ENCODE measurements around the gene PTPRM. TPM values are rescaled to one million over a fixed set of nuclear protein-coding genes. Genes with fewer than 3 reads are reported as not detected.

Gene PTPRM
- total RNA-seq, 1 experiment from 2014 or later, result 45.6 TPM

GRCh38 chr18:8293184-8293583 is 726.1 kb downstream of the PTPRM start:
- Histone ChIP-seq H3K79me2 (ENCODE audit: low read length) (no peaks in the 10 kb centered on the region), H2AFZ (ENCODE audit: low read length) (no peak overlapping the region), H3K4me2 (ENCODE audit: low read length) (no peak overlapping the region), H3K9me2 (replicated peaks; ENCODE audit: low read length) (no peaks in the 10 kb centered on the region), H3K9me3 (ENCODE audit: low read length) (no peaks in the 10 kb centered on the region), H3K27ac (ENCODE audit: low read length) (no peak overlapping the region), H3K4me1 (ENCODE audit: insufficient read depth, low read length) (no peaks in the 10 kb centered on the region), H3K36me3 (ENCODE audit: low read depth, low read length) (no peaks in the 10 kb centered on the region), H3K9ac (ENCODE audit: low read length) (no peak overlapping the region), H4K20me1 (ENCODE audit: low read length) (no peaks in the 10 kb centered on the region), H3K4me3 (ENCODE audit: low read length) (no peak overlapping the region), H3K27me3 (ENCODE audit: low read length) (no peaks in the 10 kb centered on the region), H3F3A (ENCODE audit: low read length, unreplicated experiment) (no peaks in the 10 kb centered on the region)
- intact Hi-C loops (cut with micrococcal nuclease), result no loop called here
- POLR2A ChIA-PET (ENCODE audit: unreplicated experiment), result interaction anchor here (0.8 kb wide), 1 partner anchor 802 kb away, joined by 5 read pairs; no protein-coding TSS in a partner anchor
- BruUV-seq (replicated peaks), result no TSS peak
- DNase-seq, result no peak
- CTCF ChIA-PET, result no interaction called here
- no peak for ATAC-seq
- TF ChIP-seq EZH2phosphoT487 (IDR thresholded peaks at IDR 0.05; ENCODE audit: borderline replicate concordance, low read length) (no peak), CTCF (conservative IDR thresholded peaks at IDR 0.05; ENCODE audit: low read depth, low read length) (no peak), EZH2 (IDR thresholded peaks at IDR 0.05; ENCODE audit: low read length, unreplicated experiment) (no peak)

GRCh38 chr18:8296886-8297616 is 729.9 kb downstream of the PTPRM start:
- Histone ChIP-seq H3K4me2 (ENCODE audit: low read length) (no peak overlapping the region), H3F3A (ENCODE audit: low read length, unreplicated experiment) (no peaks in the 10 kb centered on the region), H2AFZ (ENCODE audit: low read length) (no peak overlapping the region), H4K20me1 (ENCODE audit: low read length) (no peaks in the 10 kb centered on the region), H3K9me3 (ENCODE audit: low read length) (no peaks in the 10 kb centered on the region), H3K4me1 (ENCODE audit: insufficient read depth, low read length) (peaks cover 14% of the 10 kb centered on the region), H3K27ac (ENCODE audit: low read length) (no peak overlapping the region), H3K9me2 (replicated peaks; ENCODE audit: low read length) (no peaks in the 10 kb centered on the region), H3K36me3 (ENCODE audit: low read depth, low read length) (no peaks in the 10 kb centered on the region), H3K27me3 (ENCODE audit: low read length) (no peaks in the 10 kb centered on the region), H3K79me2 (ENCODE audit: low read length) (no peaks in the 10 kb centered on the region), H3K4me3 (ENCODE audit: low read length) (no peak overlapping the region), H3K9ac (ENCODE audit: low read length) (no peak overlapping the region)
- intact Hi-C loops (cut with micrococcal nuclease), result no loop called here
- CTCF ChIA-PET, result no interaction called here
- DNase-seq (no peak), ATAC-seq (no peak)
- TF ChIP-seq EZH2 (IDR thresholded peaks at IDR 0.05; ENCODE audit: low read length, unreplicated experiment), result no peak
- TF ChIP-seq CTCF (conservative IDR thresholded peaks at IDR 0.05; ENCODE audit: low read depth, low read length), result no peak
- no peak for TF ChIP-seq EZH2phosphoT487 (IDR thresholded peaks at IDR 0.05; ENCODE audit: borderline replicate concordance, low read length)
- no TSS peak for BruUV-seq (replicated peaks)
- POLR2A ChIA-PET (ENCODE audit: unreplicated experiment), result no interaction called here

DNA sequence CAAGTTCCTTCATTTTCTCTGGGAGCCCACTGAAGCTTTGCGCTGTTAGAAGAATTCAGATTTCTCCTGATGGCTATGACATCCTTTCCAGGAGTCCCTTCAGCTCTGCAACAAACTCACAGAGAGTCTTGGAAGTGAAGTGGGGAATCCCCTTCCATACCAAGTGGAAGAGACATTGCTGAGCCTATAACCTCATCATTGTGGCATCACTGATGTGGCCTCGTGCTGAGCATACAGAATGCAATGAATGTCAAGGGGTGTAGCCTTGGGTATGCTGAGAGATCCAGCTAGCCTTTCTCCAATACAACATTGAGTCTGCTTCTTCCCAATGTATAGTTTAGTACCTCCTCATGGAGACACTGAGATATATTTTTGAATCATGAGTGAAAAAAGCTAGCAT is 731.1 kb downstream of the PTPRM start:
- no TSS peak for BruUV-seq (replicated peaks)
- no peak for DNase-seq
- intact Hi-C loops (cut with micrococcal nuclease), result no loop called here
- no peak overlapping the region for H2AFZ ChIP-seq (ENCODE audit: low read length)
- no peak overlapping the region for H3K4me3 ChIP-seq (ENCODE audit: low read length)
- H3K9ac ChIP-seq (ENCODE audit: low read length), result no peak overlapping the region
- TF ChIP-seq EZH2phosphoT487 (IDR thresholded peaks at IDR 0.05; ENCODE audit: borderline replicate concordance, low read length), result no peak
- TF ChIP-seq EZH2 (IDR thresholded peaks at IDR 0.05; ENCODE audit: low read length, unreplicated experiment), result no peak
- no peak for TF ChIP-seq CTCF (conservative IDR thresholded peaks at IDR 0.05; ENCODE audit: low read depth, low read length)
- POLR2A ChIA-PET (ENCODE audit: unreplicated experiment), result no interaction called here
- H4K20me1 ChIP-seq (ENCODE audit: low read length), result no peaks in the 10 kb centered on the region
- H3F3A ChIP-seq (ENCODE audit: low read length, unreplicated experiment), result no peaks in the 10 kb centered on the region
- no peaks in the 10 kb centered on the region for H3K79me2 ChIP-seq (ENCODE audit: low read length)
- H3K9me2 ChIP-seq (replicated peaks; ENCODE audit: low read length), result no peaks in the 10 kb centered on the region
- no peak for ATAC-seq
- H3K27me3 ChIP-seq (ENCODE audit: low read length), result no peaks in the 10 kb centered on the region
- H3K4me2 ChIP-seq (ENCODE audit: low read length), result no peak overlapping the region
- H3K4me1 ChIP-seq (ENCODE audit: insufficient read depth, low read length), result peaks cover 18% of the 10 kb centered on the region
- H3K27ac ChIP-seq (ENCODE audit: low read length), result no peak overlapping the region
- CTCF ChIA-PET, result interaction anchor here (0.6 kb wide), 1 partner anchor 1510 kb away, joined by 3 read pairs; no protein-coding TSS in a partner anchor
- no peaks in the 10 kb centered on the region for H3K9me3 ChIP-seq (ENCODE audit: low read length)
- H3K36me3 ChIP-seq (ENCODE audit: low read depth, low read length), result no peaks in the 10 kb centered on the region
